Vagina (tissue), 2 donors: ENCODE results near the gene CADPS.

Experiments
- CTCF ChIP-seq, 3 experiments: fragments of 450-650 bp in 2 of 3; fragments of 200-600 bp in 1 of 3; sonication (generic) in 1 of 3; IDR thresholded peaks; one replicate each; pipeline ENCODE4 v1.5.1; 2017 to 2019; ENCODE audit warnings: antibody characterized with exemption in 3 of 3, mild to moderate bottlenecking in 2 of 3, moderate library complexity in 2 of 3
- POLR2A ChIP-seq, 2 donors: fragments of 450-650 bp; IDR thresholded peaks; one replicate each; pipeline ENCODE4 v1.6.1; 2017; ENCODE audit warnings: antibody characterized with exemption in 2 of 2, mild to moderate bottlenecking in 2 of 2, moderate library complexity in 2 of 2
- POLR2AphosphoS5 ChIP-seq, 2 donors: sonication (generic); formaldehyde crosslinking; IDR thresholded peaks; one replicate each; pipeline ENCODE4 v1.9.0; 2017; ENCODE audit warnings: antibody characterized with exemption in 2 of 2, mild to moderate bottlenecking in 2 of 2, low read depth in 1 of 2; ENCODE audit not compliant: insufficient read depth in 1 of 2

DNA sequence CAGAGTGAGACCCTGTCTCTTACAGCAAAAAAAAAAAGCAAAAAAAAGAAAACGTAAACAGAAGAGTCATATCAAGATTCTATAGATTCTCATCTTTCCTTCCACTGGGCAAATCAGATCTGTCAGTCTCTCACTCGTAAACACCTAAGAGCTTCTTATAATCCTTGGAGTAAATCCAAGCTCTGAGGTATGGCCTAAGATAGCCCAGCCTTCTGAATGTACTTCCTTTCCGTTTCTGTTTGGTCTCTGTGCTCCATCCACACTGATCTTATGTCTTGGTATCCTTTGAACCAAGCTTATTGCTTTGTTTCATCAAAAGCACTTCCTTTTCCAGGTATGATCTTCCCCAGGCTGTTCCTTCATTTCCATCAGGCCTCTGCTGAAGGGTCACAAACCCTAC lies 137.8 kb downstream of the CADPS start:
- TF ChIP-seq CTCF (IDR thresholded peaks at IDR 0.05) (no peak), POLR2A (IDR thresholded peaks at IDR 0.05) (no peak), POLR2AphosphoS5 (IDR thresholded peaks at IDR 0.05; ENCODE audit: insufficient read depth in 1 of 2, low read depth in 1 of 2) (no peak)
